HG03521 (cell line): Measurements from ENCODE around the gene SPCS2.

ENCODE experiments used
- ATAC-seq: cut with Tn5 transposase; IDR thresholded peaks from one replicate; pipeline ENCODE4 v1.9.1; 2021; ENCODE audit warnings: mild to moderate bottlenecking, moderate library complexity; ENCODE audit not compliant: unreplicated experiment

Gene SPCS2

GRCh38 chr11:74948898-74949752 is at the start of gene SPCS2, which contains the start of gene XRRA1:
TSS of gene SPCS2 (plus strand) at chr11:74949266. CDS start at chr11:74949286, 20 bp downstream.
TSS of gene XRRA1 (minus strand) at chr11:74949091. CDS start at chr11:74940878, 8,213 bp downstream.
- peak; percentile 92 for ATAC-seq

DNA sequence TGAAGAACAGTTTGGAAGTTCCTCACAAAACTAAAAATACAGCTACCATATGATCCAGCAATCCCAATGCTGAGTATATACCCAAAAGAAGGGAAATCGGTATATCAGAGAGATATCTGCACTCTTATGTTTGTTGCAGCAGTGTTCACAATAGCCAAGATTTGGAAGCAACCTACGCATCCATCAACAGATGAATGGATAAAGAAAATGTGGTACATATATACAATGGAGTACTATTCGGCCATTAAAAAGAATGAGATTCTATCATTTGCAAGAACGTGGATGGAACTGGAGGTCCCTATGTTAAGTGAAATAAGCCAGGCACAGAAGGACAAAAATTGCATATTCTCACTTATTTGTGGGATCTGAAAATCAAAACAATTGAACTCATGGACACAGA is 46.7 kb upstream of the SPCS2 start:
- ATAC-seq: no peak

DNA sequence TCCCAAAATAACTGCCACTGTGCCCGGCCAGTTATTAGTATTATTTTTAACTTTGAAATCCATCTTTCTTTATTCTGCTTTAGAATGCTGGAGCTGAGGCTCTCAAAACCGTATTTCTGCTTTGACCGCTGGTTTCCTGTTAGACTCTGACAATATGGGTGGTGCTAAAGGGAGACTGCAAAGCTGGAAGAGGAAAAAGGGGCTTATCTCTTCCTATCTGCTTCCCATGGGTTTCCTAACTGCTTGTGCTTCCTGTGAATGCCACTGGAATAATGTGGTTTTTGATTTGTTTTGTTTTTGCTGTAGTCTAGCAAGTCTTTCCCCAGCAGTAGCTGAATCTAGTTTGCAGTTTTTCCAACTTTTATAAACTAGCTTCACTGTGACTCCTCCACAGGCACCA is 43.7 kb upstream of the SPCS2 start:
- no peak for ATAC-seq

GRCh38 chr11:74909385-74909784 is 39.7 kb upstream of the SPCS2 start:
- no peak for ATAC-seq

DNA sequence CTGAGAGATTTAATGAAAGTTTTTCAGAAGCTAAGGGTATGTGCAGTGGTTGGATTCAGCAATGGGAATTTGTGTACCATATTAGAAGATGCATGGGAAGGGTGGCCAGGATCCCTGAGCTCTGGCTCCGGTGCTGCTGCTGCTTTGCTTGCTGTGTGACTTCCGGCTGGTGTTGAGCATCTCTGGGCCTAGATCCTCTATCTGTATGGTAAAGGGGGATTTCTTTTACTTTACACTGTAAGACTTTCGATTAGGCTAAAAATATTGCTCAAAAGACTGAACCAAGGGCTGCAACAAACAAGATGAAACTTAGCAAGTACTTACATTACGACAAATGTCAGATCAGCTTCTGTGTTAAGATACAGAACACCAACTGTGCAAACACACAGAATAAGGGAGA is 39.3 kb upstream of the SPCS2 start:
- ATAC-seq: no peak

DNA sequence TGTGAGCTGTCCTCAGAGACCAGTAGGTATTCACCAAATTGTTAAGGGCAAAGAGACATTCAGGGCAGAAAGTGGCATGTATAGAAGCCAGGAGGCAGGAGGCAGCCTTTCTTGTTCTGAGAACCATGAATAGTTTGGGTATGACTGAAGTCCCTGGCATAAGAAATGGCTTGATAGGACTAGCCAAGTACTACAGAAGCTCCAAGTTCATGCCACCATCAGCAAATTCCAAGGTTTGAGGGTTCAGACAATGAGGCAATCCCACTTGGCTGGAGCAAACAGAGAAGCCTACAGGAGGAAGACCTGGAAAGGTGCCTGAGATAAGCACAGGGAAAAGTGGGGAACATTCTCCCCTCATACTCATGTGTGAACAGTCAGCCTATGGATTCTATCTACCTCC is 25.9 kb upstream of the SPCS2 start:
- ATAC-seq: no peak

- ATAC-seq: no peak
Measured at GRCh38 chr11:74925281-74925680, 23.8 kb upstream of the SPCS2 start.

DNA sequence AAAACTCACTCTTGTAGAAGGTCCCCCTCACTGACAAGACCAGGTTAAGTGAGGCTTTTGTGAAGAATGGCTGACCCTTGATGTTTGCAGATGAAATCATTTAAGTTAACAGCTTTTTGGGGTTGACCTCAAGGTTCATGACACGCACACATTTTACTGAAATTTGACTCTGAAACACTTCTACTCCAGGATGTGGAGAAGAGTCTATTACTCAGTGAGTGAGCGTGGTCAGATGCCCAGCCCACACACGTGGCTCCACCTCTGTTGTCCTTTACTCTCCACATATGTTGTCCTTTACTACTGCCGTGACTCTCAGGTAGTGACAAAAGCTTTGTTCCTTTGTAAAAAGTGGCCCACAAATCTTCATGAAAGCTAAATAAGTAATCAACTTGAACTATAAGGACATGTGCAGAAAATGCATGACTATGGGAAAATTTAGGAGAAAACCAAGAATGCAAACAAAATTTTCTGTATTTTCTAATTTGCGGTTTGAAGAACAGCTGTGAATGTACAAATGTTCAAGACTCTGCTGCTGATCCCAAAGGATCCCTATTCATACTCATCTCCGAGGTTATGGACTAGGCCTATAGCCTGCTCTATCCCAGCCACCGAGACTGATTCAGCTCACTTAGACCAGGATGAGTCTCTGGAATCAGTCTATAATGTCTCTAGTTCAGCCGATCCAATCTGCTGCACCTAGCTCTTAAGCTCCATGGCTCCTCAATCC is 22.6 kb upstream of the SPCS2 start:
- no peak for ATAC-seq

DNA sequence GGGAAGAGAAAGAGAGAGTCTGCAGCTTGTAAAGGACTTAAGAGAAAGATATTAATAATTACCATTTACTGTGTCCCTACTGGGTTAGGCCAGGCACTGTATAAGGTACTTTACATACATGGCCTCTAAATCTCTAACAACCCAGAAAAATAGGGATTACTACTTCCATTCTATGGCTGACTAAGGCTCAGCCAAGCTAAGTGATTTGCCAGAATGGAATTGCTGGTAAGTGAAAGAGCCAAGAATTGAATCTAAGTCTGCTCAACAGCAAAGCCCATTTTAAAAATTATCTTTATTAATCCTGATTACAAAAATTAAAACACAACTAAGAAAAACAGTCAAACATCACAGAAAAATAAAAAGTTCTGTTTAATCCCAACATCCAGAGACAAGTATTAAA is 21.6 kb upstream of the SPCS2 start:
- ATAC-seq: no peak

DNA sequence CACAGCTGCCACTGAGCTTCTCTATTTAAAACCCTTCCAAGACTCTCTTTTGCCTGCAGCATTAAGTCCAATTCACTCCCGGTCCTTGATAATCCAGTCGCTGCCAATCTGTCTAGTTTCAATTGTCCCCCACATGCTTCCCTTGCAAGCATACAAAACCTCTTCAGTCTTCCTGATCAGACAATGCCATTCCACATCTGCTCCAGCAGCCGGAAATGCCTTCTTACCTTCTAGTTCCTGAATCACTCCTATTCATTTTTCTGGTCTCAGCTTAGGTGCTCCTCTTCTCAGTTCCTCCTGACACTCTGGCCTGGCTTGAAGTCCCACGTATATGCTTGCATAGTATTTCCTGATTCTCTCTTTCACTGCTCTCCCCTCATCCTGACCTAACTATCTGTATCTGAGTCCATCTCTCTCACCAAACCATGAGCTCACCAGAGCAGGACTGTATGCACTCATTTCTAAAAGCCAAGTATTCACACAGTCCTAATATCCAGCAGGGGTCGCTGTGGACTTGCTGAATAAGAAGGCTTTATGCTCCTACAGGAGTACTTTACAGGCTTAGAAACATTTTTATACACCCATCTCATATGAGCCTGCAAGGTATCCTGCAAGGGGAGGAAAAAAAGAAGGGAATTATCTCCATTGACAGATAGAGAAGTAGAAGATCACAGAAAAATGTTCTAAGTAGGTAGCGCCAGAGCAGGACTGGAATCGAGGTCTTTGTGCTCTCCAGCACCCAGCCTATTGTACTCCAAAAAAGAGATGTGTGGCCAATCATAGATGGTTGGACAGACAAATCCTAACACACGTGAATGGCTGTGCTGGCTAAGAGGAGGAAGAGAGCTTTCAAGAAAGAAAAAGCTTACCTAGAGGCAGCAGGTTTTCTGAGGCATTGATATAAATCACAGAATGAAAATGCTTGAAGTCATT is 19.4 kb upstream of the SPCS2 start:
- ATAC-seq: no peak

DNA sequence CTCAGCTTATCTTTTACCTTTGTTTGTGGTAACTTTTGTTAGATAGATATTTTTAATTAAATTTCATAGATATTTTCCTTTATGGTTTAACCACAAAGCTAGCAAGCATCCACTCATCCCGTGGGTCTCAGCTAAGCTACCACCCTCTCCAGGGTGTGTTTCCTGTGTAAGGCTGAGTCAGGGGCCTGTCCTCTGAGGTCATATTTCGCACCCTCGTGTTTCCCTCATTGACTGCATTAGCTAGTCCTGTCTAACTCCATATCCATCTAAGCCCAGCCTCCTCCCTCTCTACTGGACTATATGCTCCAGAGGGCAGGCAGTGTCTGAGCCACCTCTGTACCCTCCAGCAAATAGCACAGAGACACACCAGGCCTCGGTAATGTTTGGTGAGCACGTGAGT is 16.9 kb upstream of the SPCS2 start:
- no peak for ATAC-seq

- no peak for ATAC-seq
Measured at GRCh38 chr11:74932797-74933196, 16.3 kb upstream of the SPCS2 start.

DNA sequence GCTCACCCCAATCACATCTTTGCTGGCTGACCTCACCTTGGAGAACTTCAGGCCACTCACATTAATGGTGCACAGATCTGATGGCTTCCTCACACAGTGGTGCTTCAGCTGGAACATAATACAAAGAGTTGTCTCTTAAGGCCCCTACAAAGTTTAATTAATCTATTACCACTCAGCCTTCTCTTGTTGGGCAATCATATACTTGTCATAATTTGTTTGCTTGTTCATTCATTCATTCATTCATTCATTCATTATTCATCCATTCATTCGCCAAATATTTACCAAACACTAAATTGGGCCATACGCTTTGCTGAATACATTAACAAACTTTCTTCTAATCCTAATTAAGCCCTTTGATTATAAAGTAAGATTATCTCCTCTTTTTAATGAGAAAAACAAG is 15.3 kb upstream of the SPCS2 start:
- ATAC-seq: no peak

DNA sequence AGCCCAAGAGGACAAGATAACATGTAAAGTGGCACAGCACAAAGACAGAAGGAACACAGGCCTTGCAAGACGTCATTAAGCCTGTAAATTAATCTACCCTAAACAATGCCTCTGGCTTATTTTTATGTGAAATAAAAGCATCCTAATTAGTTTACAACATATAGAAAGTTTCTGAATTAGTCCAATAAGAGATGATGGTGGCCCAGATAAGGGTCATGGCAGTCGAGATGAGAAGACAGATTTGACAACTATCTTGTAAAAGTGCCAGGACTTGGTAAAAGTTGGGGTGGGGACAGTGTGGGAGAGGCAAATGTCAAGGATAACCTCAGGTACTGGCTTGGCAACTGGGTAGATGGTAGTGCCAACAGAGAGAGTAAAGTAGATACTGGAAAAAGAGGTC is 13.8 kb upstream of the SPCS2 start:
- ATAC-seq: no peak

DNA sequence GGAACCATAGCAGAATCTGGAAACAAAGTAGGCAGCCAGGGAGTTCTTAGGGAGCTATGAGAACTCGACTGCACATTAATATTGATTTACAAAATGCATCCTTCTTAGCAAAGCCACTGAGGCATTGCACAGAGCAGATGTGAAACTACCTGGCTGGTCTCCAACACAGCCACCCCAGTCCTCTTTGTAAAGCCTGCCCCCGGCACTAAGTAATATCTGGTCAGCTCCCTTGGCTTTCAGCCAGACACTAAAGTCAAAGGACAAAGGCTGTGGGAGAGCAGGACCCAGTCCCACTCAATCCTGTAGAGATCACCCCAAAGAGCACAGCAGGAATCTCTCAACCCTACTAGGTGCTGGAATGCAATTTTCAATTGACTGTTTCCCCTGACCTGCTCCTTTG is 13.0 kb upstream of the SPCS2 start:
- no peak for ATAC-seq

- ATAC-seq: no peak
Measured at GRCh38 chr11:74936976-74937375, 12.1 kb upstream of the SPCS2 start.

GRCh38 chr11:74937696-74938475 is 11.2 kb upstream of the SPCS2 start:
- no peak for ATAC-seq

GRCh38 chr11:74941492-74941891 is 7.6 kb upstream of the SPCS2 start:
- ATAC-seq: no peak

GRCh38 chr11:74942073-74942759 is 6.8 kb upstream of the SPCS2 start:
- no peak for ATAC-seq

DNA sequence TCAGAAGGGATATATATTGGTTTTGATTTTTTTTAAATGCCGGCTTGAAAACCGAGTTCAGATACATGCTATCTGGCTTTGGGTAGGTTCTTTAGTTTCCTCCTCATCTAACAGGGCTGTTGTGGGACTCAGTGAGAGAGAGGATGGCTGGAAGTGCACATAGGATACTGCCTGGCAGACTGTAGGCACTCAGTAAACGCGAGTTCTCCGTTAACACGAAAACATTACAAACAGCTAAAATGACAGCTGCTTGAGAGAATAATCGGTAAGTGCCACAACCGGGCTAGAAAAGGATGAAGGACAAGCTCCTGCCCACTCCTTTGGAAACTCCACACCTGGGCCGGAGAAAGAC is 544 bp upstream of the SPCS2 start:
- ATAC-seq: peak; percentile 2
